ENCODE results near the gene GATAD2B. TPM values are rescaled to one million over a fixed set of nuclear protein-coding genes. Genes with fewer than 3 reads are reported as not detected.
"Not testable (repeated sequence)": the region's sequence is repeated elsewhere in the genome, so short reads cannot be mapped to it uniquely, and the experiment has no call there.

The GATAD2B gene
- polyA plus RNA-seq, 6 donors from 2014 or later, result 4.0 to 7.0 (median 5.1) TPM

GRCh38 chr1:153775458-153776327, 147.1 kb downstream of the GATAD2B start:
- no peaks in the 10 kb centered on the region for H3K27me3 Mint-ChIP-seq
- no peaks in the 10 kb centered on the region for H3K9me3 Mint-ChIP-seq
- DNase-seq (peak; percentile 50), ATAC-seq (ENCODE audit: low read depth in 2 of 2) (peak; percentile 75 to 76)
- H3K27ac Mint-ChIP-seq, result peak overlapping the region in 3 of 6 donors; percentile 31 to 89 (median 47)
- peaks cover 31 to 48% (median 34%) of the 10 kb centered on the region in 3 donors for H3K4me1 Mint-ChIP-seq
- H3K4me3 Mint-ChIP-seq, result peak overlapping the region; percentile 78 to 90 (median 84)
- no peaks in the 10 kb centered on the region for H3K36me3 Mint-ChIP-seq

- Mint-ChIP-seq H3K27me3 (no peaks in the 10 kb centered on the region), H3K27ac (peak within 1 kb of the TSS in 5 of 6 donors; percentile 31 to 89 (median 54)), H3K4me1 (peaks cover 35 to 52% (median 40%) of the 10 kb centered on the region in 3 donors), H3K9me3 (no peaks in the 10 kb centered on the region), H3K4me3 (peak within 1 kb of the TSS; percentile 78 to 90 (median 84)), H3K36me3 (no peaks in the 10 kb centered on the region)
- ATAC-seq (ENCODE audit: low read depth in 2 of 2) (peak; percentile 20 to 22), DNase-seq (no peak)
These were observed 147.9 kb downstream of the GATAD2B start, which contains the start of gene SLC27A3 for GRCh38 chr1:153774780-153775457. SLC27A3 (plus strand) TSS chr1:153775407; CDS start chr1:153775498, 91 bp downstream.

- Mint-ChIP-seq H3K9me3 (no peaks in the 10 kb centered on the region), H3K27ac (peak overlapping the region in 1 of 6 donors; percentile 62), H3K4me3 (peak overlapping the region; percentile 2 to 87 (median 80)), H3K27me3 (no peaks in the 10 kb centered on the region), H3K36me3 (peaks cover 0 to 5% of the 10 kb centered on the region in 2 donors), H3K4me1 (peaks cover 41 to 47% (median 44%) of the 10 kb centered on the region in 3 donors)
- ATAC-seq (ENCODE audit: low read depth in 2 of 2), result no peak
- DNase-seq, result no peak
These were observed 148.7 kb downstream of the GATAD2B start for GRCh38 chr1:153774026-153774595.

- peaks cover 37 to 47% (median 44%) of the 10 kb centered on the region in 3 donors for H3K4me1 Mint-ChIP-seq
- H3K4me3 Mint-ChIP-seq, result peak overlapping the region in 5 of 8 donors; percentile 2 to 83 (median 55)
These were observed 149.5 kb downstream of the GATAD2B start for GRCh38 chr1:153773096-153773921.

GRCh38 chr1:153771841-153772593, 150.8 kb downstream of the GATAD2B start:
- H3K9me3 Mint-ChIP-seq, result no peaks in the 10 kb centered on the region
- no peak for DNase-seq
- no peaks in the 10 kb centered on the region for H3K27me3 Mint-ChIP-seq
- ATAC-seq (ENCODE audit: low read depth in 2 of 2), result no peak
- peaks cover 9 to 11% of the 10 kb centered on the region in 2 donors for H3K36me3 Mint-ChIP-seq
- H3K27ac Mint-ChIP-seq, result peak overlapping the region in 1 of 6 donors; percentile 47
- H3K4me3 Mint-ChIP-seq, result peak overlapping the region in 2 of 8 donors; percentile 15 to 80
- peaks cover 34 to 42% (median 41%) of the 10 kb centered on the region in 3 donors for H3K4me1 Mint-ChIP-seq

More at GRCh38 chr1:153773096-153773921, 149.5 kb downstream of the GATAD2B start:
- Mint-ChIP-seq H3K27ac (no peak overlapping the region), H3K27me3 (no peaks in the 10 kb centered on the region), H3K9me3 (no peaks in the 10 kb centered on the region), H3K36me3 (peaks cover 3 to 5% of the 10 kb centered on the region in 2 donors)
- ATAC-seq (ENCODE audit: low read depth in 2 of 2), result no peak
- no peak for DNase-seq

GRCh38 chr1:153771261-153771660, 151.5 kb downstream of the GATAD2B start:
- Mint-ChIP-seq H3K36me3 (peaks cover 9 to 11% of the 10 kb centered on the region in 2 donors), H3K27me3 (no peaks in the 10 kb centered on the region), H3K4me1 (peaks cover 29 to 36% (median 35%) of the 10 kb centered on the region in 3 donors), H3K4me3 (peak overlapping the region in 2 of 8 donors; percentile 53 to 63), H3K9me3 (no peaks in the 10 kb centered on the region), H3K27ac (peak overlapping the region in 1 of 6 donors; percentile 19)
- ATAC-seq (ENCODE audit: low read depth in 2 of 2), result no peak
- DNase-seq, result no peak

- no peak for DNase-seq
- ATAC-seq (ENCODE audit: low read depth in 2 of 2), result no peak
- Mint-ChIP-seq H3K27ac (peak overlapping the region in 1 of 6 donors; percentile 22), H3K9me3 (no peaks in the 10 kb centered on the region), H3K4me3 (peak overlapping the region in 3 of 8 donors; percentile 6 to 53 (median 51)), H3K4me1 (peaks cover 25 to 33% (median 32%) of the 10 kb centered on the region in 3 donors), H3K27me3 (no peaks in the 10 kb centered on the region), H3K36me3 (peaks cover 9 to 15% of the 10 kb centered on the region in 2 donors)
These were observed 152.0 kb downstream of the GATAD2B start for GRCh38 chr1:153770797-153771196.

GRCh38 chr1:153769221-153769620, 153.6 kb downstream of the GATAD2B start:
- peaks cover 20 to 24% (median 24%) of the 10 kb centered on the region in 3 donors for H3K4me1 Mint-ChIP-seq
- peaks cover 9 to 18% of the 10 kb centered on the region in 2 donors for H3K36me3 Mint-ChIP-seq
- DNase-seq (no peak), ATAC-seq (ENCODE audit: low read depth in 2 of 2) (no peak)
- peak overlapping the region in 3 of 6 donors; percentile 28 to 94 (median 57) for H3K27ac Mint-ChIP-seq
- no peak overlapping the region for H3K4me3 Mint-ChIP-seq
- H3K9me3 Mint-ChIP-seq, result no peaks in the 10 kb centered on the region
- no peaks in the 10 kb centered on the region for H3K27me3 Mint-ChIP-seq

GRCh38 chr1:153768316-153769181, 154.2 kb downstream of the GATAD2B start:
- Mint-ChIP-seq H3K27ac (peak overlapping the region in 2 of 6 donors; percentile 12 to 63), H3K4me1 (peaks cover 17 to 21% (median 17%) of the 10 kb centered on the region in 3 donors), H3K36me3 (peaks cover 9 to 18% of the 10 kb centered on the region in 2 donors), H3K9me3 (no peaks in the 10 kb centered on the region), H3K27me3 (no peaks in the 10 kb centered on the region), H3K4me3 (peak overlapping the region in 1 of 8 donors; percentile 55)
- no peak for ATAC-seq (ENCODE audit: low read depth in 2 of 2)
- DNase-seq, result no peak

GRCh38 chr1:153767519-153767918, 155.3 kb downstream of the GATAD2B start:
- DNase-seq (no peak), ATAC-seq (ENCODE audit: low read depth in 2 of 2) (no peak)
- Mint-ChIP-seq H3K9me3 (no peaks in the 10 kb centered on the region), H3K4me3 (no peak overlapping the region), H3K36me3 (peaks cover 9 to 18% of the 10 kb centered on the region in 2 donors), H3K4me1 (peaks cover 13 to 18% (median 17%) of the 10 kb centered on the region in 3 donors), H3K27ac (no peak overlapping the region), H3K27me3 (no peaks in the 10 kb centered on the region)

GRCh38 chr1:153766663-153767062, 156.1 kb downstream of the GATAD2B start:
- H3K27ac Mint-ChIP-seq; ATAC-seq (ENCODE audit: low read depth in 2 of 2); DNase-seq; H3K4me3 Mint-ChIP-seq; H3K9me3 Mint-ChIP-seq; H3K27me3 Mint-ChIP-seq: not testable (repeated sequence)
- H3K36me3 Mint-ChIP-seq, result peaks cover 12 to 22% of the 10 kb centered on the region in 2 donors
- H3K4me1 Mint-ChIP-seq, result peaks cover 13 to 18% (median 17%) of the 10 kb centered on the region in 3 donors

Data from naive B cell (primary cell).